PC-9 (cell line): ENCODE results near the gene ESYT1. TPM values are rescaled to one million over a fixed set of nuclear protein-coding genes. Genes with fewer than 3 reads are reported as not detected.

ENCODE experiments used
- BruUV-seq: library from RNA; stranded (reverse); fragments of 400-500 nt; replicated peaks from 2 replicates; lab custom pipeline; 2021; lab: Mats Ljungman, UMichigan
- CTCF ChIA-PET: fragments of 300-600 bp; sonication (Branson Sonifier 250); formaldehyde crosslinking; loops from one replicate; lab custom pipeline; 2022; ENCODE audit warnings: antibody characterized with exemption; lab: Charles Lee
- POLR2A ChIA-PET: fragments of 300-600 bp; sonication (Branson Sonifier 250); formaldehyde crosslinking; loops from one replicate; lab custom pipeline; 2022; ENCODE audit warnings: antibody characterized with exemption; ENCODE audit not compliant: unreplicated experiment; lab: Charles Lee
- DNase-seq, 2 experiments: peaks; one replicate each; pipeline versions ENCODE4 v3.0.0 to v3.0.0-alpha.2; 2015 to 2022; ENCODE audit warnings: mixed read lengths in 1 of 2
- H2AFZ ChIP-seq: fragments of 200-600 bp; sonication (generic); 2 replicates; pipeline ENCODE4 v1.8.1; 2017; ENCODE audit warnings: antibody characterized with exemption
- H3F3A ChIP-seq: fragments of 200-600 bp; sonication (generic); 2 replicates; pipeline ENCODE4 v1.8.1; 2017; ENCODE audit warnings: antibody characterized with exemption, mild to moderate bottlenecking, low read depth; ENCODE audit not compliant: insufficient read depth
- H3K27ac ChIP-seq: fragments of 200-600 bp; sonication (generic); 2 replicates; pipeline ENCODE4 v1.6.1; 2016; ENCODE audit warnings: mixed run types
- H3K27me3 ChIP-seq: fragments of 200-600 bp; sonication (generic); 2 replicates; pipeline ENCODE4 v1.6.1; 2016; ENCODE audit warnings: low read depth, mixed run types; ENCODE audit not compliant: insufficient read depth
- H3K36me3 ChIP-seq: fragments of 200-600 bp; sonication (generic); 2 replicates; pipeline ENCODE4 v1.6.1; 2016; ENCODE audit warnings: low read depth, mixed run types
- H3K4me1 ChIP-seq: fragments of 200-600 bp; sonication (generic); replicated peaks from 2 replicates; pipeline ENCODE4 v1.6.1; 2016; ENCODE audit warnings: mixed run types; ENCODE audit not compliant: insufficient read depth
- H3K4me2 ChIP-seq: fragments of 200-600 bp; sonication (generic); 2 replicates; pipeline ENCODE4 v1.6.1; 2017; ENCODE audit warnings: mixed run types
- H3K4me3 ChIP-seq: fragments of 200-600 bp; sonication (generic); 2 replicates; pipeline ENCODE4 v1.6.1; 2016; ENCODE audit warnings: mixed run types
- H3K79me2 ChIP-seq: fragments of 200-600 bp; sonication (generic); 2 replicates; pipeline ENCODE4 v1.6.1; 2017; ENCODE audit warnings: low read depth, mixed run types
- H3K9me2 ChIP-seq: fragments of 200-600 bp; sonication (generic); 2 replicates; pipeline ENCODE4 v1.8.1; 2017; ENCODE audit warnings: mild to moderate bottlenecking; ENCODE audit not compliant: insufficient read depth
- H3K9me3 ChIP-seq: fragments of 200-600 bp; sonication (generic); 2 replicates; pipeline ENCODE4 v1.8.1; 2016; ENCODE audit warnings: low read depth; ENCODE audit not compliant: insufficient read depth
- H4K20me1 ChIP-seq: fragments of 200-600 bp; sonication (generic); 2 replicates; pipeline ENCODE4 v1.8.1; 2017; ENCODE audit not compliant: insufficient read depth
- CTCF ChIP-seq: fragments of 200-600 bp; sonication (generic); conservative IDR thresholded peaks from 2 replicates; pipeline ENCODE4 v1.6.1; 2017; ENCODE audit warnings: mixed run types, antibody characterized with exemption, mild to moderate bottlenecking, moderate library complexity
- EZH2 ChIP-seq: fragments of 200-600 bp; sonication (generic); IDR thresholded peaks from 2 replicates; pipeline ENCODE4 v1.8.0; 2017; ENCODE audit warnings: antibody characterized with exemption, low read depth
- intact Hi-C: fragments of 100-400 bp; cut with micrococcal nuclease; formaldehyde crosslinking; loops from one replicate; pipeline ENCODE4 v1.10.0; 2022; ENCODE audit not compliant: unreplicated experiment
- total RNA-seq: library from RNA; stranded (reverse); gene quantifications from 2 replicates; pipeline ENCODE4 v1.2.3, GENCODE V29; 2021

Gene ESYT1
- total RNA-seq, 1 experiment from 2014 or later: 46.1 TPM

- DNase-seq: peak; percentile 80 to 89
- Histone ChIP-seq H3K27ac (peak within 1 kb of the TSS; percentile 83), H3K36me3 (no peaks in the 10 kb centered on the region), H3K9me2 (no peaks in the 10 kb centered on the region), H3F3A (peaks cover 19% of the 10 kb centered on the region), H3K4me3 (peak within 1 kb of the TSS; percentile 77), H3K79me2 (peaks cover 9% of the 10 kb centered on the region; the same call in 1 of the 2 replicates), H3K27me3 (no peaks in the 10 kb centered on the region), H3K4me2 (peak within 1 kb of the TSS; percentile 88), H3K4me1 (peaks cover 27% of the 10 kb centered on the region), H2AFZ (peak within 1 kb of the TSS; percentile 82), H4K20me1 (no peaks in the 10 kb centered on the region), H3K9me3 (no peaks in the 10 kb centered on the region)
- CTCF ChIA-PET: interaction anchor here (1.0 kb wide), 1 partner anchor 26 kb away, joined by 4 read pairs; no protein-coding TSS in a partner anchor
- intact Hi-C loops: loop anchor here (1.0 kb wide), 1 partner anchor 26 kb away; no protein-coding TSS in a partner anchor
- BruUV-seq: no TSS peak
- POLR2A ChIA-PET: interaction anchor here (0.6 to 0.7 kb wide), 2 partner anchors 35 to 208 kb away, joined by 3 read pairs; no protein-coding TSS in a partner anchor
- TF ChIP-seq CTCF (no peak), EZH2 (no peak)
Observed at GRCh38 chr12:56152132-56152755, 24.2 kb downstream of the ESYT1 start, which contains the start of gene MYL6B. Gene MYL6B, plus strand, starts transcription at chr12:56152587. Its CDS starts 1,332 bp downstream, at chr12:56153919.

- TSS peak; percentile 53 for BruUV-seq
- no peaks in the 10 kb centered on the region for H3K27me3 ChIP-seq
- H2AFZ ChIP-seq: peak overlapping the region; percentile 82
- H3K4me1 ChIP-seq: peaks cover 29% of the 10 kb centered on the region
- H3K4me2 ChIP-seq: peak overlapping the region; percentile 88
- DNase-seq: no peak
- H3K36me3 ChIP-seq: no peaks in the 10 kb centered on the region
- H3F3A ChIP-seq: peaks cover 22% of the 10 kb centered on the region; the same call in 1 of the 2 replicates
- H4K20me1 ChIP-seq: no peaks in the 10 kb centered on the region
- no peak overlapping the region for H3K27ac ChIP-seq
- no peaks in the 10 kb centered on the region for H3K9me3 ChIP-seq
- CTCF ChIA-PET: interaction anchor here (0.7 kb wide), 1 partner anchor 417 kb away, joined by 3 read pairs; no protein-coding TSS in a partner anchor
- no peaks in the 10 kb centered on the region for H3K9me2 ChIP-seq
- POLR2A ChIA-PET: no interaction called here
- H3K4me3 ChIP-seq: peak overlapping the region; percentile 77
- H3K79me2 ChIP-seq: peaks cover 9% of the 10 kb centered on the region; the same call in 1 of the 2 replicates
- intact Hi-C loops: loop anchor here (1.0 kb wide), 1 partner anchor 27 kb away; no protein-coding TSS in a partner anchor
- TF ChIP-seq EZH2 (no peak), CTCF (no peak)
Observed at GRCh38 chr12:56152756-56153677, 24.9 kb downstream of the ESYT1 start.

- POLR2A ChIA-PET: interaction anchor here (0.6 kb wide), 1 partner anchor 306 kb away, joined by 3 read pairs; no protein-coding TSS in a partner anchor
Observed at GRCh38 chr12:56153678-56154065, 25.6 kb downstream of the ESYT1 start.

More at GRCh38 chr12:56153678-56154065, 25.6 kb downstream of the ESYT1 start:
- CTCF ChIA-PET: interaction anchor here (0.7 kb wide), 1 partner anchor 418 kb away, joined by 3 read pairs; no protein-coding TSS in a partner anchor
- BruUV-seq: no TSS peak
- no peak overlapping the region for H3K27ac ChIP-seq
- H3K9me2 ChIP-seq: no peaks in the 10 kb centered on the region
- no peaks in the 10 kb centered on the region for H3K27me3 ChIP-seq
- no peaks in the 10 kb centered on the region for H3K36me3 ChIP-seq
- no peak overlapping the region for H2AFZ ChIP-seq
- no peak for TF ChIP-seq CTCF
- TF ChIP-seq EZH2: no peak
- intact Hi-C loops: no loop called here
- peak overlapping the region; percentile 77; the same call in 1 of the 2 replicates for H3K4me3 ChIP-seq
- no peaks in the 10 kb centered on the region for H3K9me3 ChIP-seq
- H3K4me2 ChIP-seq: peak overlapping the region; percentile 88
- no peak for DNase-seq
- H3F3A ChIP-seq: peaks cover 23% of the 10 kb centered on the region; the same call in 1 of the 2 replicates
- peaks cover 29% of the 10 kb centered on the region for H3K4me1 ChIP-seq
- no peaks in the 10 kb centered on the region for H4K20me1 ChIP-seq
- peaks cover 14% of the 10 kb centered on the region for H3K79me2 ChIP-seq
